Activated T-helper 1 cell treated with anti-CD3 and anti-CD28 coated beads, Interleukin-12 subunit alpha, Interleukin-12 subunit beta, Interleukin-2, Interleukin-4 antibody, amounts not matched to agents 30 ng/mL and 10 ng/mL and 1 ng/mL, durations not matched to agents 14 hours and 24 hours and 36 hours (primary cell): ENCODE results near the gene CTU2. TPM values are rescaled to one million over a fixed set of nuclear protein-coding genes. Genes with fewer than 3 reads are reported as not detected.
A peak's percentile ranks its signal among the peaks of the same experiment; 100 is the strongest.

Experiments
- DNase-seq: peaks from one replicate; pipeline ENCODE4 v3.0.0; 2021; ENCODE audit warnings: low spot score
- H3K27ac Mint-ChIP-seq: one replicate; pipeline ENCODE4 v1.8.0; 2021; ENCODE audit warnings: mild to moderate bottlenecking, mixed read lengths
- H3K27me3 Mint-ChIP-seq: one replicate; pipeline ENCODE4 v1.8.0; 2022; ENCODE audit warnings: mild to moderate bottlenecking, moderate library complexity, mixed read lengths; ENCODE audit not compliant: insufficient read depth
- H3K36me3 Mint-ChIP-seq: one replicate; pipeline ENCODE4 v1.8.0; 2021; ENCODE audit warnings: low read depth, mixed read lengths
- H3K4me1 Mint-ChIP-seq: one replicate; pipeline ENCODE4 v1.8.0; 2021; ENCODE audit warnings: low read depth, mixed read lengths
- H3K4me3 Mint-ChIP-seq: one replicate; pipeline ENCODE4 v1.8.0; 2021; ENCODE audit warnings: mild to moderate bottlenecking, moderate library complexity, mixed read lengths
- H3K9me3 Mint-ChIP-seq: one replicate; pipeline ENCODE4 v1.8.0; 2021; ENCODE audit warnings: mixed read lengths
- intact Hi-C: fragments of 100-400 bp; cut with micrococcal nuclease; formaldehyde crosslinking; loops from one replicate; pipeline ENCODE4 v1.15.1; 2024
- total RNA-seq: library from RNA; stranded (reverse); gene quantifications from 2 replicates; pipeline ENCODE4 v1.2.3, GENCODE V29; 2022

Gene CTU2
- total RNA-seq, 1 donor from 2014 or later: 74.7 TPM

DNA sequence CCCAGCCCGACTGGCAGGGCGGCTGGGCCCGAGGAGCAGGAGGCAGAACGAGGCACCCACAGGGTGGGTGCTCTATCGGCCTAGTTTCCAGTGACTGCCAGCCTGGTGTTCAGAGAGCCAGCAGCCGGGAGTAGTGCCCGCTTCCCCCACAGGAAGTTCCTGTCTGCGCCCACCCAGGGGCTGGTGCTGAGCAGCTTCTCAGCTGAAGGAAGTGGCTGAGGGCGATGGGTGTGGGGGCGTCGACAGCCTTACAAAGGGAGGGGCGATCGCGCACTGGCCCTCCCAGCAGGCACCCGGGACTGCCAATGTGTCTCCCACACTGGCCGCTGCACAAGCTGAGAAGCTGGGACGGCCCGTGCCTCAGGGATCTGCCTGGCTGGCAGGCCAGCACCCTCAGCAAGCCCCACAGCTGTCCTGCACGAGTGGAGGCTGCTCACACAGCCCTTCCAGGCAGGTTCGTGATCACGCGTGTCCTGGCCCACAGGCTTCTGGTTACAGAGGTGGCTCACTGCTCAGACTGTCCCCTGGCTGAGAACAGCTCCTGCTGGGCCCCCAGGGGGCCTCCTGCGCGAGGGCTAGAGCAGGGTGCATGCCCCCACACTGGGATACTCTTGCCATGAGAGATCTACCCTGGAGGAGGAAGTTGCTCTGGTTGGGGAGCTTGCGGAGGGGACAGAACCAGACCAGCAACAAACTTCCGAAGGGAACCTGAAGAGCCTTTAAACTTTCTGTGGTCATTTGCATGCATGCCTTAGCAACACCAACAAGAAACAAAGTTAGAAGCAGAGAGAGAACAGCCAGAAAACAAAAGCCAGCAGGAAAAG, 2.6 kb upstream of the CTU2 start:
- Mint-ChIP-seq H3K4me3 (peak overlapping the region; percentile 89), H3K4me1 (peaks cover 66% of the 10 kb centered on the region), H3K9me3 (no peaks in the 10 kb centered on the region), H3K36me3 (peaks cover 14% of the 10 kb centered on the region), H3K27ac (peak overlapping the region; percentile 94), H3K27me3 (no peaks in the 10 kb centered on the region)
- intact Hi-C loops: loop anchor here (2.0 to 10.0 kb wide), 5 partner anchors 53 to 749 kb away; partner anchors contain the start of genes BANP, CDT1, CYBA and IL17C
- peak; percentile 59 for DNase-seq

DNA sequence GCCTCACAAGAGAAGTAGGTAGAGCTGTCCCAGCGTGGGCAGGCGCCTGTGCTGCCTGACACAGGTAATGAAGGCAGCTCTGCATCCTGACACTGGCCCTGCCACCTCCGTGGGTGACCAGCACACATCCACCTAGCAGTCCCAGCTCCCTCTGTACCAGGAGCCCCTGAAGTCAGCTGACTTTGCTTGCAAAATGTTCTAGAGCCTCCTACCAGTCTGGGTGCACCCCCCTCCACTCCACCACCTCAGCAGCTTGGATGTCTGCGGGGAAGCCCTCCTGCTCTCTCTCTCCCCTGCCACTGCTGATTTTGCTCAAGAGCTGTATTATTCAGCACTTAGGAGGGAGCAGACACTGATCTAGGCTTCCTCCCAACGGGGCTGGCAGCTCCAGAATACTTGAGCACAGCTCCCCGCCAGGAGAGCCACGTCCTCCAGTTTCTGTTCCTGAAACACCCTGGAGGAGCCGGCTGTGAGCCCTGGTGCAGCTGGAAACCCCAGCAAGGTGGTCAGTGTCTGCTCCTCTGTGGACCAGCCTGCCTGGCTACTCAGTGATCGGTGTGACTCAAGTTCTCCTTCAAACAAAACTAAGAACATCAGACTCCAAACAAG, 1.1 kb upstream of the CTU2 start:
- no peaks in the 10 kb centered on the region for H3K27me3 Mint-ChIP-seq

GRCh38 chr16:88705801-88706228, 488 bp upstream of the CTU2 start:
- H3K36me3 Mint-ChIP-seq: peaks cover 9% of the 10 kb centered on the region
- H3K4me3 Mint-ChIP-seq: peak overlapping the region; percentile 89
- H3K4me1 Mint-ChIP-seq: peaks cover 52% of the 10 kb centered on the region
- peak overlapping the region; percentile 86 for H3K27ac Mint-ChIP-seq
- intact Hi-C loops: loop anchor here (1.0 to 10.0 kb wide), 7 partner anchors 43 to 751 kb away; partner anchors contain the start of genes BANP, CYBA, MVD and TRAPPC2L
- DNase-seq: no peak
- no peaks in the 10 kb centered on the region for H3K27me3 Mint-ChIP-seq
- H3K9me3 Mint-ChIP-seq: no peaks in the 10 kb centered on the region

More for the DNA sequence above, 1.1 kb upstream of the CTU2 start:
- Mint-ChIP-seq H3K27ac (peak overlapping the region; percentile 86), H3K4me1 (peaks cover 58% of the 10 kb centered on the region), H3K4me3 (peak overlapping the region; percentile 89), H3K9me3 (no peaks in the 10 kb centered on the region), H3K36me3 (peaks cover 9% of the 10 kb centered on the region)
- DNase-seq: no peak
- intact Hi-C loops: loop anchor here (5.0 to 10.0 kb wide), 2 partner anchors 392 to 750 kb away; partner anchors contain the start of gene BANP

DNA sequence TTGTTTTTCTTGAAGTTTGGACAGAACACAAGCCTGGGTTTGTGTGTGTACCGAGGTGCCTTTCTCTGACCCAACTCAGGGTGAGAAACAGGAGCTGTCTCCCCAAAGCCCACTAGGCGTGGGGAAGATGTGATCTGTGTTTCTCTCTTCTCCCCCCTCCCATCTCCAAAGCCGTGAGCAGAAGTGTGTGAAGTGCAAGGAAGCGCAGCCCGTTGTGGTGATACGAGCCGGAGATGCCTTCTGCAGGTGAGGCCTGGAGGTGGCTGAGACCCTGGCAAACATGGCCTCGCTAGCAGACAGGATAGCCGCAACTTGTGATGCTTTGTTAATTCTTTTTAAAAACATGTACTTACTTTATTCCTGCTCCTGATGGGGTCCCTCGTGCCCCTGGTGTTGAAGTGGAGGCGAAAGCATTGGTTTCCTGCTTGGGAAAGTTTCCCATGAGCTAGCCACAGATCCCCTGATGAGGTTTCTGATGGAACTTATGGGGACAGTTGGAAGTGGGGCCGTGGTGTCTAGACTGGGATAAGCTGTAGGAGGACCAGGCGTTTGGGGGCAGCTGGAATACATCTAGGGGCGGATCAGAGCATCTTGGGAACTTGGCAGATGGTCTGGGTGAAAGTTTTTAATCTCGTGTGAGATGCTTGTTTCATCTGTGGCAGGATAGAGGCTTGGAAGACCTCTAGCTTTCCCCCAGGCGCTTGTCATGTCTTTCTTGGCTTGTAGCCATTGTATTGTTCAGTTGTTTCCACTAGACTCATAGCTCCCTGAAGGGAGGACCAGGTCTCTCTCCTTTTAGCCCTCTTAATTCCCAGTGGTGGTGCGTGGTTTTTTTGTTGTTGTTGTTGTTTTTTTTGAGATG, 893 bp downstream of the CTU2 start:
- Mint-ChIP-seq H3K9me3 (no peaks in the 10 kb centered on the region), H3K36me3 (peaks cover 9% of the 10 kb centered on the region), H3K27me3 (no peaks in the 10 kb centered on the region), H3K4me3 (peak overlapping the region; percentile 86), H3K27ac (peak overlapping the region; percentile 71), H3K4me1 (peaks cover 39% of the 10 kb centered on the region)
- DNase-seq: no peak
- intact Hi-C loops: loop anchor here (1.0 to 10.0 kb wide), 7 partner anchors 44 to 752 kb away; partner anchors contain the start of genes BANP, CYBA, MVD and TRAPPC2L

- no peak overlapping the region for H3K4me3 Mint-ChIP-seq
- no peaks in the 10 kb centered on the region for H3K27me3 Mint-ChIP-seq
- no peak for DNase-seq
- no peak overlapping the region for H3K27ac Mint-ChIP-seq
- no peaks in the 10 kb centered on the region for H3K9me3 Mint-ChIP-seq
- intact Hi-C loops: no loop called here
- no peaks in the 10 kb centered on the region for H3K36me3 Mint-ChIP-seq
- H3K4me1 Mint-ChIP-seq: peaks cover 9% of the 10 kb centered on the region
Observed at GRCh38 chr16:88710556-88710955, 4.3 kb downstream of the CTU2 start.

DNA sequence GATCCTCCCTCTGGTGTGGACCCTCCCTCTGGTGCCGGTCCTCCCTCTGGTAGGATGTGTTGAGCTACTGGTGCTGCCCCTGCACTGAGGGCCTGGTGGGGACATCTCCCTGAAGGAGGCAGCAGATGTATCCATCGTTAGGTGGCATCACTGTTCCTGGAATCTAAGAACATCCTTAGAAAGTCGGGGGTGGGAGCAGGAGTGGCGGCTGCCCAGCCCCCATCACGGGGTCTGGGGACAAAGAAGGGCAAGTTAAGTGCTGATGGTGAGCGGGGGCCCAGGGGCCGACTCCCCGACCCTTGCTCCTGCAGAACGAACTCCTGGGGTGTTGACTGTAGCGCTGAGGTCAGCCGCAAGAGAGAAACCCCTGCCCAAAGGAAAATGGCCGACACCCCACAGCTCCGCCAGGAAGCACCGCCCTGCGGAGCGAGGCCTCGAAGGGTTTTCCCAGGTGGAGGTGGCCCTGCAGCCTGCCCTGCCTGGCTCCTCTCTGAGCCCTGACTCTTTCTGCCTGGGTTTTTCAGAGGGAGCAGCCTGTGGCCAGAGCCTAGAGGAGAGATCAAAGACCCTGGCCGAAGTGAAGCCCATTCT, 5.5 kb downstream of the CTU2 start:
- intact Hi-C loops: no loop called here
- no peaks in the 10 kb centered on the region for H3K9me3 Mint-ChIP-seq
- no peak overlapping the region for H3K27ac Mint-ChIP-seq
- H3K36me3 Mint-ChIP-seq: no peaks in the 10 kb centered on the region
- H3K4me3 Mint-ChIP-seq: no peak overlapping the region
- DNase-seq: no peak
- peaks cover 9% of the 10 kb centered on the region for H3K4me1 Mint-ChIP-seq
- no peaks in the 10 kb centered on the region for H3K27me3 Mint-ChIP-seq

GRCh38 chr16:88712362-88712979, 6.2 kb downstream of the CTU2 start:
- peaks cover 5% of the 10 kb centered on the region for H3K36me3 Mint-ChIP-seq
- no peak for DNase-seq
- H3K4me1 Mint-ChIP-seq: peaks cover 3% of the 10 kb centered on the region
- no peak overlapping the region for H3K4me3 Mint-ChIP-seq
- H3K27me3 Mint-ChIP-seq: no peaks in the 10 kb centered on the region
- H3K9me3 Mint-ChIP-seq: no peaks in the 10 kb centered on the region
- H3K27ac Mint-ChIP-seq: no peak overlapping the region
- intact Hi-C loops: no loop called here

GRCh38 chr16:88713054-88713453, 6.8 kb downstream of the CTU2 start:
- DNase-seq: no peak
- H3K9me3 Mint-ChIP-seq: no peaks in the 10 kb centered on the region
- no peaks in the 10 kb centered on the region for H3K4me1 Mint-ChIP-seq
- no peaks in the 10 kb centered on the region for H3K27me3 Mint-ChIP-seq
- H3K36me3 Mint-ChIP-seq: peaks cover 5% of the 10 kb centered on the region
- no peak overlapping the region for H3K27ac Mint-ChIP-seq
- intact Hi-C loops: no loop called here
- no peak overlapping the region for H3K4me3 Mint-ChIP-seq

DNA sequence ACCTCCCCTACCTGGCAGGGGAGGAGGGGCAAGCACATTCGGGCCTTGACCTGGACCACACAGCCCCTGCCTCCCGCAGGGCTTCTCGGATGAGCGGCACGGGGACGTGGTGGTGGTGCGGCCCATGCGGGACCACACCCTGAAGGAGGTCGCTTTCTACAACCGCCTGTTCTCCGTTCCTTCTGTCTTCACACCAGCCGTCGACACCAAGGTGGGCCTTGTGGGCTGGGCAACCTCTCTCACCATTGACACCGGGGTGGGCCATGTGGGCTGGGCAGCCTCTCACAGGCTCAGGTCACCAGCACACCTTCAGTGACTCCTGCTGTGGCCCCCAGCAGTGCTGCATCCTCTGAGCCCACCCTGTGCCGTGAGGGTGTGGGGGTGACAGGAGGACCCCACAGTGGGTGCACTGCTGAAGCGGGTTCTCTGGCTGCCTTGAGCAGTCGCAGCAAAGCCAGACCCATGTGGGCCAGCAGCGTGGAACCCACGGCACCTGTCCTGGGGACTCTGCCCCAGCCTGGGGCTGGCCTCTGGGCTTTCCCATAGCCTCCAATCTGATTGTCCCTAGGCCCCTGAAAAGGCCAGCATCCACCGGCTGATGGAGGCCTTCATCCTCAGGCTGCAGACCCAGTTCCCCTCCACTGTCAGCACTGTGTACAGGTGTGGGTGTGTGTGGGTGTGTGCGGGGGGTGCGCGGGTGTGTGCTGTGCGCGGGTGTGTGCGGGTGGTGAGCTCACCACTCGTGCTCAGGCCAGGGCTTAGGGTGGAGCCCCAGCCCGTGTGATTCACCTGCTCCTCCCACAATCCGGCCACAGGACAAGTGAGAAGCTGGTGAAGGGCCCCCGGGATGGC, 7.5 kb downstream of the CTU2 start:
- peaks cover 6% of the 10 kb centered on the region for H3K36me3 Mint-ChIP-seq
- H3K27ac Mint-ChIP-seq: no peak overlapping the region

GRCh38 chr16:88714420-88715302, 8.4 kb downstream of the CTU2 start:
- no peaks in the 10 kb centered on the region for H3K27me3 Mint-ChIP-seq
- intact Hi-C loops: no loop called here
- no peak overlapping the region for H3K27ac Mint-ChIP-seq
- no peaks in the 10 kb centered on the region for H3K9me3 Mint-ChIP-seq
- peaks cover 11% of the 10 kb centered on the region for H3K36me3 Mint-ChIP-seq
- DNase-seq: no peak
- H3K4me3 Mint-ChIP-seq: no peak overlapping the region
- no peaks in the 10 kb centered on the region for H3K4me1 Mint-ChIP-seq

More for the DNA sequence above, 7.5 kb downstream of the CTU2 start:
- Mint-ChIP-seq H3K9me3 (no peaks in the 10 kb centered on the region), H3K4me3 (no peak overlapping the region), H3K4me1 (no peaks in the 10 kb centered on the region), H3K27me3 (no peaks in the 10 kb centered on the region)
- intact Hi-C loops: no loop called here
- DNase-seq: no peak
